Activated T-helper 1 cell treated with Interleukin-2 at 50 U/mL for 16 hours (primary cell): Measurements from ENCODE around the gene UBE2J1.

ENCODE experiments used
- DNase-seq: peaks from one replicate; pipeline ENCODE4 v3.0.0-alpha.2; 2020; ENCODE audit warnings: low read depth

The UBE2J1 gene

DNA sequence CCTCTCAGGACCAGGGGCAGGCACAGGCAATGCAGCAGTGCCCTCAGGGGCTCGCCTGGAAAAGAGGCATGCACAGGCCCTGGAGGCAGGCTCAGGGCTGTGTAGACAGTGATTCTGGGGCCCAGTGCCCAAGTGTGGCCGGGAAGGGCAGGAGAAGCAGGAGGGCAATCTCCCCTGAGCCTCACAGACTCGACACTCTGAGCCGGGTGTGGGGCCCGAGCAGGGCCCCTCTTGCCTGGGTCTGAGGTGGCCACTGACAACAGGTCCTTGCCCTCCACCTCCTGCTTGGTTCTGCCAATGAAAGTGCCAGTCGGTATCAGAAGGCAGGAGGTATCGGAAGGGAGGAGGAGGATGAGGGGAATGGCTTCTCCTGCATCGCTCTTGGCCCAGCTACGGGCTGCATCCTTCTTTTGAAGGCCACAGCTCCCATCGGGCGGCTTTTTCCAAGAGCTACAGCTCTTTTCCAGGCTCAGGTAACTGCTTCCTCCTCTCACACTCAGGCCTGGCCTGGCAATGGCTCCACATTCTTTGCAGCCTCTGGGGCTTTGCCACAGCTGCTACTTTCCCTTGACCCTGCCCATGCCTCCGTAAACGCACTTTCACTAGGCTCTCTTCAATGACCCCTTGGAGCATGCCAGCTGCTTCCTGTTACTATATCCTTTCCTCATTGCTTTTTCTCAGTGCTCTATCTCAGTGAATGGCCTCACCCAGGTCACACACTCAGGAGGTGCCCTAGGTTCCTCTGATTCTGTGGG, 61.9 kb downstream of the UBE2J1 start:
- DNase-seq, result no peak

GRCh38 chr6:89289710-89290109, 62.8 kb downstream of the UBE2J1 start:
- DNase-seq, result no peak

GRCh38 chr6:89287351-89288028, 65.0 kb downstream of the UBE2J1 start:
- no peak for DNase-seq

DNA sequence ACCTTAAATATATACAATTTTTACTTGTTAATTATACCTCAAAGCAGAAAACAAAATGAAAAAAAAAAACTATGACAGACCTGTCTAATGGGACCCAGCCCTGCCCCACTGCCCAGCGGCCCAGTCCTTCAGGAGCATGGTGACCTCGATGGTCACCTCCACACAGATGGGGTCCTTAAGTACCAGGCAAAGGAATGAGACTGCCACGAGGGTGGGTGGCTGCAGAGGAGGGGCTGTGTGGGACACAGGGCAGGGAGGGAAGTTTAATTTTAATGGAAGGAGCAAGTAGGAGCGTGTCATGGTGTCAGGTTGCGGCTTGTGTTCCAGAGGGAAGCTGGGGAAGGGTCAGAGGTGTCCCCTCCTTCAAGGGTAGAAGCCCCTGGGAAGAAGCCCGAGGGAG, 66.0 kb downstream of the UBE2J1 start:
- DNase-seq, result no peak

DNA sequence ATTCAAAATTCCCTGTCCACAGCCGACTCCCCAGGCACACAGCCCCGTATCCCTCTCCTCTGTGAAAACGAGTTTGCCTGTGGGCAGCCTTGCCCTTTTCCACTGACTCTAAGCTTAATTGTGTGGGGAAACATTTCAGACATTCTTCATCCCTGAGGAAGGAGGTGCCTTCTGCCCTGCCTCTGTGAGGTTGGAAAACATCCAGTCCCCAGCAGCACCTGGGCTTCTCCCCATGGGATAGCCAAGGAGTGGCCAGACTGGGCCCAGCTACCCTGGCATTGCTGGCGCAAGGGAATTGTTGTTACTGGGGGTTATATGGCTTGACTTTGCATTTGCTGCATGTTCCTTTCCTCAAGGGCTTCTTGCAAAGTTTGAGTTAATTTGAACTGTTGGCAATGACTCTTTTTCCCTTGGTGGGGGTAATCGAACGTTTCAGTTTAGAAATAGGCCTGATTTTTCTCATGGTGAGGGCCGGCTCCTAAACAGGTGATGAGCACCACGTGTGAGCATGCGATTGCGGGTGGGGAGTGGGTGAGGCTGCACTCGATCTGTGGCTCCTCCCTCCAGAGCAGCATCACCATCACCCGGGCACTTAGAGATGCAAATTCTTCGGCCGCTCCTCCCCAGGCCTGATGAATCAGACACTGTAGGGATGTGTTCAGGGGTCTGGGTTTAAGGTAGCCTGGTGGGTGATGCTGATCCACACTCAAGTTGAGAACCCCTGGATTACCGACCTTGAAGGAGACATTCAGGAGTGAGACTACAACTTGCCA, 67.4 kb downstream of the UBE2J1 start:
- no peak for DNase-seq

GRCh38 chr6:89284081-89284480, 68.4 kb downstream of the UBE2J1 start:
- no peak for DNase-seq

DNA sequence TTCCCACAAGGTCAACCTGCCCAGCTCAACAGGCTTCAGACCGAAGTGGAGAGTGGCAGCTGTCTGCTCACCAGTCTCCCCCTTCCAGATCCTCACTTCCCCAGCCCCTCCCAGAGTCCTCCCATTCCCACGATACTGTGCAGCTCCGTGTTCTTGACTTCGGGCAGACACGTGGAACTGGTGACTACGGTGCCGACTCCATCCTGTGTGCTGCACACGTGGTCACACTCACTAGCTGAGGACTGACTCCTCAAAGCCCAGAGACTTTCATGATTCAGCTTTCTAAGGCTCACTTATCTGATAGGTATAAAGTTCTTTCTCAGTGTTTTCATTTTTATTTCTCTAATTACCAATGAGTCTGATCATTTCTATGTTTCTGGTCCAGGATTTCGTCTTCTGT, 69.8 kb downstream of the UBE2J1 start:
- no peak for DNase-seq

DNA sequence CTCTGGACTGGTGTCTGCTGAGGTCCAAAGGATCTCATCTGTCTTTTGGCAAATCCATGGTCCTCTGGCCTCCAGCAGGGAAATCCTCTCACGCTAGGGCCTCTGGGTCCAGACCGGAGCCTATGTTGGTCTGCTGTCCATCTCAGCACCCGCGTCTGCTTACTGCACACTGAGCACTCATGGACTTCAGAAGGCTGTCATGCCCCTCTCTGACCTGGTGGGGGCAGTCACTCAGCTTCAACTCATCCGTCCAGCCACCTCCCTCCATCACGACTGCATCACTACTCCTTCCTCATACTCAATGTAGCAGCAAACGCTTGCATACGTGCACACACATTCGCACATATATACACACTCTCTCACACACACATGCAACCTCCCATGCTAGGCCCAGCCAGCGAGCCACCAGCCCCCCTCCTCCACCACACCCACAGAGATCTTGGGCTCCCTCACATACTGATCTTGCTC, 70.7 kb downstream of the UBE2J1 start:
- no peak for DNase-seq

DNA sequence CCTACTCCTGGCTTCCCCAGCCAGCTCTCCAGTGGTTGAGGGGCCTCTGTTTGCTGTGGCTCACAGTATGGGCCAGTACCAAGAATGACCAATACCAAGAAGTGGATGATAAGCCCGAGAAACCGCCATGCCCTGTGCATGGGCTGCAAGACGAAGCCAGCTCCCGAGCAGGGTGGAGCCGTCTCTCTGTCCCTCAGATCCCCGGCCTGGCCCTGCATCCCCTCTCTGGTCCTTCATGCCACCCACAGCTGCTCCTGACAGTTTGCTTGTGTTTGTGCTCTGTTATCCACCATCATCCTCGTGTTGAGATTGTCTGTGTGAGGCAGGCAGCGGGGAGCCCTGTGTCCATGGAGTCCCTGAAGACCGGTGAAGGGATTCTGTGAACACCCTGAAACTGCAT, 73.6 kb downstream of the UBE2J1 start:
- no peak for DNase-seq
